Stimulated activated CD8-positive, alpha-beta memory T cell treated with anti-CD3 and anti-CD28 coated beads, Interleukin-12 subunit alpha, Interleukin-12 subunit beta, amount 100 ng/mL, for 1 hour (primary cell): Measurements from ENCODE around the gene KDM3B.
"Not testable (repeated sequence)": the region's sequence is repeated elsewhere in the genome, so short reads cannot be mapped to it uniquely, and the experiment has no call there.

Experiments used
- DNase-seq: peaks from one replicate; pipeline ENCODE4 v3.0.0-alpha.2; 2020; ENCODE audit warnings: low read depth

KDM3B gene

GRCh38 chr5:138352071-138352721, at the start of gene KDM3B:
KDM3B (plus strand) TSS chr5:138352685; CDS start chr5:138352796, 111 bp downstream.
- DNase-seq = peak; percentile 79

- DNase-seq = no peak
Observed at GRCh38 chr5:138303372-138303771, 49.1 kb upstream of the KDM3B start.

GRCh38 chr5:138305797-138306196, 46.7 kb upstream of the KDM3B start:
- DNase-seq = no peak

- no peak for DNase-seq
Observed at GRCh38 chr5:138315751-138316278, 36.7 kb upstream of the KDM3B start.

GRCh38 chr5:138316355-138316754, 36.1 kb upstream of the KDM3B start:
- no peak for DNase-seq

GRCh38 chr5:138318211-138318610, 34.3 kb upstream of the KDM3B start:
- not testable (repeated sequence) for DNase-seq

GRCh38 chr5:138330813-138331448, 21.6 kb upstream of the KDM3B start:
- DNase-seq = no peak

- DNase-seq = peak; percentile 95
Observed at GRCh38 chr5:138331449-138332368, 20.8 kb upstream of the KDM3B start, which contains the start of gene CDC25C. CDC25C (minus strand) TSS chr5:138331804; CDS start chr5:138331180, 624 bp downstream.

GRCh38 chr5:138334867-138335447, 17.5 kb upstream of the KDM3B start:
- no peak for DNase-seq

GRCh38 chr5:138336952-138337684, 15.4 kb upstream of the KDM3B start:
- DNase-seq = no peak

- peak; percentile 88 for DNase-seq
Observed at GRCh38 chr5:138337685-138338410, 14.6 kb upstream of the KDM3B start, which contains the start of gene FAM53C. FAM53C (plus strand) TSS chr5:138338266; CDS start chr5:138341336, 3,070 bp downstream.

GRCh38 chr5:138338411-138339090, 13.9 kb upstream of the KDM3B start:
- no peak for DNase-seq

GRCh38 chr5:138339091-138339456, 13.4 kb upstream of the KDM3B start:
- no peak for DNase-seq

- no peak for DNase-seq
Observed at GRCh38 chr5:138339464-138339863, 13.0 kb upstream of the KDM3B start.

GRCh38 chr5:138340008-138340407, 12.5 kb upstream of the KDM3B start:
- no peak for DNase-seq

- no peak for DNase-seq
Observed at GRCh38 chr5:138344887-138345622, 7.4 kb upstream of the KDM3B start.

GRCh38 chr5:138346889-138347288, 5.6 kb upstream of the KDM3B start:
- no peak for DNase-seq

GRCh38 chr5:138349852-138350562, 2.5 kb upstream of the KDM3B start:
- DNase-seq = no peak

- DNase-seq = no peak
Observed at GRCh38 chr5:138350563-138350890, 2.0 kb upstream of the KDM3B start.
